ENCODE results near the gene STAB2.

Gene STAB2

GRCh38 chr12:103727638-103728037 lies 140.6 kb downstream of the STAB2 start:
- DNase-seq (ENCODE audit: low read depth, low spot score), result no peak
- Histone ChIP-seq H3K27me3 (ENCODE audit: insufficient read depth, insufficient read length) (no peaks in the 10 kb centered on the region), H3K9ac (ENCODE audit: insufficient read length, low read depth) (no peak overlapping the region), H3K36me3 (ENCODE audit: insufficient read depth, insufficient read length, low read length) (no peaks in the 10 kb centered on the region), H3K4me1 (ENCODE audit: insufficient read depth, insufficient read length) (no peaks in the 10 kb centered on the region), H3K9me3 (ENCODE audit: insufficient read depth, low read length) (peaks cover 15% of the 10 kb centered on the region), H3K4me3 (ENCODE audit: insufficient read length, low read depth) (no peak overlapping the region)
- TF ChIP-seq ZNF274 (IDR thresholded peaks at IDR 0.05; ENCODE audit: low read depth, low read length) (no peak), SUZ12 (IDR thresholded peaks at IDR 0.05; ENCODE audit: extremely low read depth, insufficient read depth, insufficient read length) (no peak), YY1 (IDR thresholded peaks at IDR 0.05; ENCODE audit: insufficient read depth, insufficient read length) (no peak)

GRCh38 chr12:103728323-103728722 lies 141.2 kb downstream of the STAB2 start:
- Histone ChIP-seq H3K27me3 (ENCODE audit: insufficient read depth, insufficient read length) (no peaks in the 10 kb centered on the region), H3K9me3 (ENCODE audit: insufficient read depth, low read length) (peaks cover 15% of the 10 kb centered on the region), H3K9ac (ENCODE audit: insufficient read length, low read depth) (no peak overlapping the region), H3K36me3 (ENCODE audit: insufficient read depth, insufficient read length, low read length) (no peaks in the 10 kb centered on the region), H3K4me3 (ENCODE audit: insufficient read length, low read depth) (no peak overlapping the region), H3K4me1 (ENCODE audit: insufficient read depth, insufficient read length) (no peaks in the 10 kb centered on the region)
- TF ChIP-seq ZNF274 (IDR thresholded peaks at IDR 0.05; ENCODE audit: low read depth, low read length) (no peak), YY1 (IDR thresholded peaks at IDR 0.05; ENCODE audit: insufficient read depth, insufficient read length) (no peak), SUZ12 (IDR thresholded peaks at IDR 0.05; ENCODE audit: extremely low read depth, insufficient read depth, insufficient read length) (no peak)
- DNase-seq (ENCODE audit: low read depth, low spot score), result no peak

- Histone ChIP-seq H3K9ac (ENCODE audit: insufficient read length, low read depth) (no peak overlapping the region), H3K36me3 (ENCODE audit: insufficient read depth, insufficient read length, low read length) (no peaks in the 10 kb centered on the region), H3K27me3 (ENCODE audit: insufficient read depth, insufficient read length) (no peaks in the 10 kb centered on the region), H3K9me3 (ENCODE audit: insufficient read depth, low read length) (peaks cover 15% of the 10 kb centered on the region), H3K4me1 (ENCODE audit: insufficient read depth, insufficient read length) (no peaks in the 10 kb centered on the region), H3K4me3 (ENCODE audit: insufficient read length, low read depth) (no peak overlapping the region)
- DNase-seq (ENCODE audit: low read depth, low spot score), result no peak
- TF ChIP-seq SUZ12 (IDR thresholded peaks at IDR 0.05; ENCODE audit: extremely low read depth, insufficient read depth, insufficient read length) (no peak), ZNF274 (IDR thresholded peaks at IDR 0.05; ENCODE audit: low read depth, low read length) (no peak), YY1 (IDR thresholded peaks at IDR 0.05; ENCODE audit: insufficient read depth, insufficient read length) (no peak)
Measured at GRCh38 chr12:103729499-103729898, 142.4 kb downstream of the STAB2 start.

GRCh38 chr12:103731539-103731938 lies 144.5 kb downstream of the STAB2 start:
- no peak overlapping the region for H3K4me3 ChIP-seq (ENCODE audit: insufficient read length, low read depth)
- DNase-seq (ENCODE audit: low read depth, low spot score), result no peak
- no peaks in the 10 kb centered on the region for H3K27me3 ChIP-seq (ENCODE audit: insufficient read depth, insufficient read length)
- H3K36me3 ChIP-seq (ENCODE audit: insufficient read depth, insufficient read length, low read length), result no peaks in the 10 kb centered on the region
- H3K9me3 ChIP-seq (ENCODE audit: insufficient read depth, low read length), result peaks cover 15% of the 10 kb centered on the region
- H3K9ac ChIP-seq (ENCODE audit: insufficient read length, low read depth), result no peak overlapping the region
- TF ChIP-seq YY1 (IDR thresholded peaks at IDR 0.05; ENCODE audit: insufficient read depth, insufficient read length) (no peak), ZNF274 (IDR thresholded peaks at IDR 0.05; ENCODE audit: low read depth, low read length) (no peak), SUZ12 (IDR thresholded peaks at IDR 0.05; ENCODE audit: extremely low read depth, insufficient read depth, insufficient read length) (no peak)
- H3K4me1 ChIP-seq (ENCODE audit: insufficient read depth, insufficient read length), result no peaks in the 10 kb centered on the region

GRCh38 chr12:103734863-103735262 lies 147.8 kb downstream of the STAB2 start:
- TF ChIP-seq SUZ12 (IDR thresholded peaks at IDR 0.05; ENCODE audit: extremely low read depth, insufficient read depth, insufficient read length) (no peak), YY1 (IDR thresholded peaks at IDR 0.05; ENCODE audit: insufficient read depth, insufficient read length) (no peak), ZNF274 (IDR thresholded peaks at IDR 0.05; ENCODE audit: low read depth, low read length) (no peak)
- Histone ChIP-seq H3K4me1 (ENCODE audit: insufficient read depth, insufficient read length) (no peaks in the 10 kb centered on the region), H3K27me3 (ENCODE audit: insufficient read depth, insufficient read length) (no peaks in the 10 kb centered on the region), H3K9me3 (ENCODE audit: insufficient read depth, low read length) (peaks cover 15% of the 10 kb centered on the region), H3K9ac (ENCODE audit: insufficient read length, low read depth) (no peak overlapping the region), H3K36me3 (ENCODE audit: insufficient read depth, insufficient read length, low read length) (no peaks in the 10 kb centered on the region), H3K4me3 (ENCODE audit: insufficient read length, low read depth) (no peak overlapping the region)
- no peak for DNase-seq (ENCODE audit: low read depth, low spot score)

GRCh38 chr12:103735291-103735690 lies 148.2 kb downstream of the STAB2 start:
- DNase-seq (ENCODE audit: low read depth, low spot score), result no peak
- TF ChIP-seq YY1 (IDR thresholded peaks at IDR 0.05; ENCODE audit: insufficient read depth, insufficient read length) (no peak), ZNF274 (IDR thresholded peaks at IDR 0.05; ENCODE audit: low read depth, low read length) (no peak), SUZ12 (IDR thresholded peaks at IDR 0.05; ENCODE audit: extremely low read depth, insufficient read depth, insufficient read length) (no peak)
- Histone ChIP-seq H3K27me3 (ENCODE audit: insufficient read depth, insufficient read length) (no peaks in the 10 kb centered on the region), H3K4me3 (ENCODE audit: insufficient read length, low read depth) (no peak overlapping the region), H3K36me3 (ENCODE audit: insufficient read depth, insufficient read length, low read length) (no peaks in the 10 kb centered on the region), H3K9me3 (ENCODE audit: insufficient read depth, low read length) (peaks cover 15% of the 10 kb centered on the region), H3K4me1 (ENCODE audit: insufficient read depth, insufficient read length) (no peaks in the 10 kb centered on the region), H3K9ac (ENCODE audit: insufficient read length, low read depth) (no peak overlapping the region)

GRCh38 chr12:103736572-103736971 lies 149.5 kb downstream of the STAB2 start:
- H3K4me1 ChIP-seq (ENCODE audit: insufficient read depth, insufficient read length), result no peaks in the 10 kb centered on the region
- H3K4me3 ChIP-seq (ENCODE audit: insufficient read length, low read depth), result no peak overlapping the region
- no peak overlapping the region for H3K9ac ChIP-seq (ENCODE audit: insufficient read length, low read depth)
- peaks cover 4% of the 10 kb centered on the region for H3K9me3 ChIP-seq (ENCODE audit: insufficient read depth, low read length)
- DNase-seq (ENCODE audit: low read depth, low spot score), result no peak
- TF ChIP-seq SUZ12 (IDR thresholded peaks at IDR 0.05; ENCODE audit: extremely low read depth, insufficient read depth, insufficient read length) (no peak), ZNF274 (IDR thresholded peaks at IDR 0.05; ENCODE audit: low read depth, low read length) (no peak), YY1 (IDR thresholded peaks at IDR 0.05; ENCODE audit: insufficient read depth, insufficient read length) (no peak)
- no peaks in the 10 kb centered on the region for H3K27me3 ChIP-seq (ENCODE audit: insufficient read depth, insufficient read length)
- H3K36me3 ChIP-seq (ENCODE audit: insufficient read depth, insufficient read length, low read length), result no peaks in the 10 kb centered on the region
